Measurements from ENCODE around the gene CHAF1A.

The CHAF1A gene

GRCh38 chr19:4374498-4375163 lies 27.8 kb upstream of the CHAF1A start:
- TF ChIP-seq REST (IDR thresholded peaks at IDR 0.05; ENCODE audit: insufficient read depth in 1 of 2, low read depth in 2 of 2, low read length in 2 of 2) (no peak), TAF1 (IDR thresholded peaks at IDR 0.05; ENCODE audit: borderline replicate concordance, insufficient read depth, low read length) (no peak), FOXP2 (optimal IDR thresholded peaks at IDR 0.05; ENCODE audit: borderline replicate concordance, extremely low read depth, extremely low read length, insufficient read depth) (peak; percentile 48), POLR2AphosphoS5 (IDR thresholded peaks at IDR 0.05; ENCODE audit: low read depth, low read length) (no peak)

DNA sequence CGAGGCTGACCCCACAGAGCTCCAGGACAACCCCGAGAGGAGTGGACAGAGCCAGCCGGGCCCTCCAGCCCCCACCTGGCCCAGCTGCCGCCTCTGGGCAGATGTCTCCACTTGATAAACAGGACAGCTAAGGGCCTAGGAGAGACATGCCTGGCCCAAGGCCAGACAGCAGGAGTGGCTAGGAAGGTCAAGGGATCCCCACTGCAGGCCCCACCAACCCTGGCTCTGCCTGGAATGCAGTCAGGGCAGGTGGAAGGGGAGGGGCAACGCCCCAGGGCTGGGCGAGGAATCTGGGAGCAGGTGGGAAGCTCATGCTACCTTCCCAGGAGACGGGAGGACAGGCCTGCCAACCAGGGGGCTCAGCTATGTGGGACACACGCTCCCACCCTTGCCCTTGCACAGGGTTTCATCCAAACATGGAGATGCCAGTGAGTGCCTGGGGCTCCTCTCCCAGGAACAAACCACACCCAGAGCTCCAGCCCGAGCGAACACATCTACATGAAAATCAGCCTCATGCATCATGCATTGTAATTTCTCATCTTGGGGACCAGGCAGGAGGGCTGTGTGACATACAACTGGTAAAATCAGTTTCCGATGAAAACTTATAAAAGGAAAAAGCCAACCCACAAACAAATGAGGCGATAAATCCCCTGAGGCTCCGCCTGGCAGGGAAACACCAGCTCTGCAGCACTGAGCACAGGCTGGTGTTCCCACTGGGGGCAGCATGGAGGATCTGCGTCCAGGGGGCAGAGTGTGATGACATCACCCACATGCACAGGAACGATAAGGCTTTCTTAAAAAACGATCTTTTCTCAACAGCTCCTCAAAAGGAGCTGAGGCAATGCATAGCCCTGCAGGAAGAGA lies 27.0 kb upstream of the CHAF1A start:
- no peak for TF ChIP-seq SIN3A (IDR thresholded peaks at IDR 0.05; ENCODE audit: borderline replicate concordance, insufficient read depth, low read length)
- TF ChIP-seq TAF1 (IDR thresholded peaks at IDR 0.05; ENCODE audit: borderline replicate concordance, insufficient read depth, low read length): no peak
- no peak for TF ChIP-seq REST (IDR thresholded peaks at IDR 0.05; ENCODE audit: insufficient read depth in 1 of 2, low read depth in 2 of 2, low read length in 2 of 2)
- no peak for TF ChIP-seq FOXP2 (optimal IDR thresholded peaks at IDR 0.05; ENCODE audit: borderline replicate concordance, extremely low read depth, extremely low read length, insufficient read depth)
- TF ChIP-seq POLR2AphosphoS5 (IDR thresholded peaks at IDR 0.05; ENCODE audit: low read depth, low read length): no peak

GRCh38 chr19:4376028-4376670 lies 26.3 kb upstream of the CHAF1A start:
- no peak for TF ChIP-seq REST (IDR thresholded peaks at IDR 0.05; ENCODE audit: insufficient read depth in 1 of 2, low read depth in 2 of 2, low read length in 2 of 2)
- no peak for TF ChIP-seq SIN3A (IDR thresholded peaks at IDR 0.05; ENCODE audit: borderline replicate concordance, insufficient read depth, low read length)
- TF ChIP-seq FOXP2 (optimal IDR thresholded peaks at IDR 0.05; ENCODE audit: borderline replicate concordance, extremely low read depth, extremely low read length, insufficient read depth): no peak
- TF ChIP-seq TAF1 (IDR thresholded peaks at IDR 0.05; ENCODE audit: borderline replicate concordance, insufficient read depth, low read length): no peak

DNA sequence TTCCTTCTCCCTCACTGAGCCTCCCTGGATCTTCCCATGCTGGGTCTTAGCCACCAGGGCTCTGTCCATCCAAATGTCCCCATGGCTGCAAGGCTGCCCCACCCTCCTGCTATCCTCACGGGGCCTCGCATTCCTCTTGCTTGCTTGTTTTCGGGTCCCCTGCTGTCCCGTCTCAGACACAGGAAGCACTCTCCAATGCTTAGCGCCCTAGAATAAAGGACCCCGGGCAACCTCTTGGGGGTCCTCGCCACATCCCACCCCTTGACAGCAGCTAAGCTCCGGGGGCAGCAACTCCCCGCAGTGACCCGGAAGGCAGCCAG lies 25.8 kb upstream of the CHAF1A start:
- no peak for TF ChIP-seq TAF1 (IDR thresholded peaks at IDR 0.05; ENCODE audit: borderline replicate concordance, insufficient read depth, low read length)
- no peak for TF ChIP-seq POLR2AphosphoS5 (IDR thresholded peaks at IDR 0.05; ENCODE audit: low read depth, low read length)
- TF ChIP-seq SIN3A (IDR thresholded peaks at IDR 0.05; ENCODE audit: borderline replicate concordance, insufficient read depth, low read length): no peak
- TF ChIP-seq REST (IDR thresholded peaks at IDR 0.05; ENCODE audit: insufficient read depth in 1 of 2, low read depth in 2 of 2, low read length in 2 of 2): no peak
- no peak for TF ChIP-seq FOXP2 (optimal IDR thresholded peaks at IDR 0.05; ENCODE audit: borderline replicate concordance, extremely low read depth, extremely low read length, insufficient read depth)

Data from PFSK-1 (cell line).